COLO668 (cell line): ENCODE data around the gene CDIP1.

ENCODE experiments used
- DNase-seq: peaks from one replicate; lab custom pipeline; 2025; ENCODE audit not compliant: unreplicated experiment; lab: John Stamatoyannopoulos, UW

The CDIP1 gene

GRCh38 chr16:4515611-4516233 lies 22.9 kb downstream of the CDIP1 start:
- DNase-seq: no peak

DNA sequence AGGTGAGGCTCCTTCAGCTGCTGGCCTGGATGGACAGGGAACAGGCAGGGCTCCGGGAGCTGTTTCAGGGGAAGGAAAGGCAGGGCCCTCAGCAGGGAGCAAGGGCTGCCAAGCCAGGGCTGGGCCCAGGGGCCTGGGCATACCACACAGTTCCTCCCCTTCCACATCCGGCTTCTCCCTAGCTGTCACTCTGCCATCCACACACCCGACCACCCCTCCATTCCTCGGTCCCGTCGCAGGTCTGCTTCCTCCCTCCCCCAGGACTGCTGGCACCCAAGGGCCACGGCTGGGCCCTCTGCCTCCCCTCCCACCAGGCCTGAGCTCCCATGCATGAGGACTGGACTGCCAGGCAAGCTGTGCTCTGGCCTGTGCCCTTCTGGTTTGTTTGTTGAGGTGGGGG lies 24.0 kb downstream of the CDIP1 start:
- DNase-seq: no peak

DNA sequence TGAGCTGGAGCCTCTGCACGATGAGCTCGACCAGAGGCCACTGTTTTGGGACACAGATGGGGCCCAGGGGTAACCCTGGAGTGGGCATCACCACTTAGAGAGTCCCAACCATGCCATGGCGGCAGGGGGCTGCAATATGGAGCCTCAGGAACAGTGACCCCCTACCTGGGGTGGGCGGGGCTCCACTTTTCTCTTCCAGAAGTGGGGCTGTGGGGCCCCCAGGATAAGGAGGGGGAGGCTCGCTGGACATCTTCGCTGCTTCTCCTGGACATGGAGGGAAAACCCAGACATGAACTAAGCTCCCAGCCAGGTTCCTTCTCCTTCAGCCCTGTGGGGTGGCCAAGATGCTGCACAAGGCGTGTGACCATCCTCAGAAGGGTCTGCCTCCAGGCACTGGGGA lies 24.7 kb downstream of the CDIP1 start:
- no peak for DNase-seq

DNA sequence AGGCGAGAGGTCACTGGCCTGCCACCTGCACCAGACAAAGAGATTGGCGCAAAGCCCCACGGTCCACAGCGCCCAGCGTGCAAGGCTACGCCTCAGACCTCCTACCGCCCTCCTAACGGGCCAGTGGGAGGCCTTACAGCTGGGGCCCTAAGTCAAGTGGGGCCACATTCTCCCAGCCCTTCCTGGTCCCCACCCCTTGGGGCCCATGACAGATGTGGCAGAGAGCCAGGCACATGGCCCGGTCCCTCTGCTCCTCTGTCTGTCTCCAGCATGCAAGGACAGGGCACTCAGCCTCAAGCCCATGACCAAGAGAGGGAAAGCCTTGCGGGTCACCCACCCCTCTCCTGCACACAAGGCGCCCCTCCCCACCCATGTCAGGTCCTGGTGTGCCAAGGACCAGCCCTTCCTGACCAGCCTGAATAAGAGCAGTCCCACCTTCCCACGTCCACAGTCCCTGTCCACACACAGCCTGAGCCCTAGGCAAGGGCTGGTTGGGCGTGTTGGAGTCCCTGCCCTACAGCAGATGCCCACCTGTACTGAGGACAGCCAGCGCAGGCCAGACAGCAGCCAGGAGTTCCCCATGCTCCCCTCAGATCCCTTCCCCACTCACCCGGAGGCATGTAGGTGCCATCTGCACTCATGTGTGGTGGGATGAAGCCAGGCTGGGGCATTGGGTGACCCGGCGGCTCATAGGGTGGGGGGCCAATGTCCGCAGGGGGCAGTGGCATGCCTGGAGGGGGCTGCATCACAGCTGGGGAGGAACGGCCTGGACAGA lies 25.3 kb downstream of the CDIP1 start:
- no peak for DNase-seq

GRCh38 chr16:4512473-4512872 lies 26.1 kb downstream of the CDIP1 start:
- no peak for DNase-seq

DNA sequence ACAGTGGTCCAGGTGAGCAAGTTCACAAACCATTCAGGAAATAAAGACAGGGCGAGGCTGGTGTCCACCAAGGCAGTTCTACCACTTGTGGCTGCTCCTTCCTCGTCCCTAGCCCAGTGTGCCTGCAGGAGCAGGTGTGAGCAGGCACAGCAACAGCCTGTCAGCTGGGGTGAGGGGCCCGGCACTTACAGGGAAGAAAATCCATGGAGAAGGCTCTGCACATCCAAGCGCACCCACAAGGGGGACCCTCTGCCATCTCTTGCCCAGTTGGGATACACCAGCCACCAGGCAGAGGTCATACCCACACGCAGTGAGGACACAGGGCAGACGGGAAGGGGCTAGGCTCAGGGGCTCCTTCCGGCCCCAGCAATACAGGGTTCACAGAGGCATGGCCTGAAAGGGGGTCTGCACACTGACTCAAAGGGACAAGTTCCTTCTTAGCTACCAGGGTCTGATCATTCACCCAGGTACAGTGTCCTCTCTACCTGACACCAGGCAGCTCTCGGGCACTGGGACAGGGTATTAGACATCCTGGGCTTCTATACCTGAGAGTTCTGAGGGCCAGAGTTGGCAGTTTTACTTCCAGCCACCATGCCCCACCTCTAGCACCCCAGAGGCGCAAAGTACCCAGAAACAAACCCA lies 27.0 kb downstream of the CDIP1 start:
- peak; percentile 55 for DNase-seq

GRCh38 chr16:4510747-4511426 lies 27.7 kb downstream of the CDIP1 start:
- no peak for DNase-seq

DNA sequence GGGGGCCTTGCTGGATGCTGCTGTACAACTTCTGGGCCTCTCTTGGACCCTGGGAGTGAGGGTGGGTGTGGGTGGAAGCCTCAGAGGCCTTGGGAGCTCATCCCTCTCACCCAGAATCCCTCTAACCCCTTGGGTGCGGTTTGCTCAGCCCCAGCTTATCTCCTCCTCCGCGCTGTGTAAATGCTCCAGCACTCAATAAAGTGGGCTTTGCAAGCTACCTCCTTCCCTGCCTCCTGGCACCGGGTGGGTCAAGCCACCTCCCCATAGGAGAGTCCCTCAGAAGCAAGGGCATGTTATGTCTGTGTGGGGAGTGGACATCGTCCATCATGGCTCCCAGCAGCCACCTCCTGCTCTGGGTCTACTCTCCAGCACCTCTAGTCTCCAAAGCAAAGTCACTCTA lies 28.4 kb downstream of the CDIP1 start:
- no peak for DNase-seq

GRCh38 chr16:4509420-4509819 lies 29.2 kb downstream of the CDIP1 start:
- no peak for DNase-seq

DNA sequence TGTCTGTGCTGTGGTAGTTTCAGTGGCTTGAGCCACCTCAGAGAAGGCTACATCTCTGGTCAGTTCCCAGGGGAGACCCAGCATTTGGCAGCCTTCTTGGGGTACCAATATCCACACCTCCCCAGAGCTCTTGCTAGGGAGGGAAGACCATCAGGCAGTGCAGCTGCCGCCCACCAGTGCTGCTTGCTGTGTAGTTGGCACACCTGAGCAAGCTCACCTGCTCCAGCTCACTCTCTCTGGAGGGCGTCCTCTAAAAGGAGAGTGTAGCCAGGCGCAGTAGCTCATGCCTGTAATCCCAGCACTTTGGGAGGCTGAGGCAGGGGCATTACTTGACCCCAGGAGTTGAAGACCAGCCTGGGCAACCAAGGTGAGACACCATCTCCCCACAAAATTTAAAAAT lies 29.8 kb downstream of the CDIP1 start:
- no peak for DNase-seq

DNA sequence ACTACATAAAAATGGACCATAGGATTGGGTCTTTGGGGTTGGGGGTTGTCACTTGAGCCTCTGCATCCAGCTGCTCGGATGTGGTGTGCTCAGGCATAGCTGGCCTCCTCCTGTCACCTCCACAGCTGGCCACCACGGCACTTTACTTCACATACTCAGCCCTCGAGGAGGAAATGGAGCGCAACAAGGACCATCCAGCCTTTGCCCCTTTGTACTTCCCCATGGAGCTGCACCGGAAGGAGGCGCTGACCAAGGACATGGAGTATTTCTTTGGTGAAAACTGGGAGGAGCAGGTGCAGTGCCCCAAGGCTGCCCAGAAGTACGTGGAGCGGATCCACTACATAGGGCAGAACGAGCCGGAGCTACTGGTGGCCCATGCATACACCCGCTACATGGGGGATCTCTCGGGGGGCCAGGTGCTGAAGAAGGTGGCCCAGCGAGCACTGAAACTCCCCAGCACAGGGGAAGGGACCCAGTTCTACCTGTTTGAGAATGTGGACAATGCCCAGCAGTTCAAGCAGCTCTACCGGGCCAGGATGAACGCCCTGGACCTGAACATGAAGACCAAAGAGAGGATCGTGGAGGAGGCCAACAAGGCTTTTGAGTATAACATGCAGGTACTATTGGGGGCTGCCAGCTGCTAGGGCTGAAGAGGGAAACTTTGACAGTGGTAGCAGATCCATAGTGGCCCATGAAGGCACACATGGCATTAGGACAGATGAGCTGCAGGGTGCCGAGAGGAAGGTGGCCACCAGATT lies 30.8 kb downstream of the CDIP1 start:
- no peak for DNase-seq

- peak; percentile 43 for DNase-seq
Observed at GRCh38 chr16:4506450-4506849, 32.1 kb downstream of the CDIP1 start.

DNA sequence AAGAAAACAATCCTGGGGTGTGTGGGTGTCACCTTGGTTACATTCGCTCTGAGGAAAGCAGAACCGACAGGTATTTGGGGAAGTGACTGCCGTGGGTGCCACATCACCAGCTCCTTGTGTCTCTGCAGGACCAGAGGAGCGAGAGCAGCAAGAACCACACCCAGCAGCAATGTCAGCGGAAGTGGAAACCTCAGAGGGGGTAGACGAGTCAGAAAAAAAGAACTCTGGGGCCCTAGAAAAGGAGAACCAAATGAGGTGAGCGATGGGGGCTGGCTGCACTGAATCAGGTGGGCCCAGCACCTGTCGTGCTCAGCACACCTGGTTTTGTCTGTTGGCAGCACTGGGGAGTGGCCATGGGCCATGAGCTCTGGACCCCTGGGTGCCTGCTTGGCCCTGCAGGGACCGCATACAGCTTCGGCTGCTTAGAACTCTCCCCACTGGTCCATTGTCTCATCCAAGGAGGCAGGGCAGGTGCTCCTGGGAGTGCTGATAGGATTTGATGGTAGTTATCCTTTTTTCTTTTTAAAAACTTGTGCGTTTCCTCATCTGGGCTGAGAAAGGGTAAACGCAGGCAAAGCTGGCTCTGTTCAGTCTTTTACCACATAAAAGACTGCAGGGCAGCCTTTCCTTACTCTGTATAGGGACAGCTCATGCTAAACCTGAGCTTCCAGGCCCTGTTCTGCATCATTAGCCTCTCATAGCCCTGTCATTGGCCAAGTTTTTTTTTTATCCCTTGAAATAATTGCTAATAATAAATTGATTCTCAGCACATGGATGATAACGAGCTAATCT lies 33.0 kb downstream of the CDIP1 start:
- DNase-seq: no peak

DNA sequence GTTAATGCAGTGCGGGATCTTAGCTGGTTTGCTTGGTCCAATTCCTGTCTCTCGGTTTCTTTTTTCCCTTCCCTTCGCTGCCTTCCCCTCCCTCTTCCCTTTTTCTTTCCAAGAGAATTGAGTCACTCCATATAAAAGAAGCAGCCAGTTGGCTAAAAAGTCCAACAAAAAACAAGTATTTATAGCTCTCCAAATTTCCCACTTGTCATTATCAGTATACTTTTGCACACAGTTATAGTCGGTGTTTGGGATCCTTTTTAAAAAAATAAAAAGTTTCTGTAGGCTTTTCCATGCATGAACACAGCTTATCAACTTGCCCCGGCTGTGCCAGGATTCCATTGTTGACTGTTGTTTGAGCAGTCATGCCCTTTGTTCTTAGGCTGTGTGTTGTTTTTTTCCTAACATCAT lies 37.5 kb downstream of the CDIP1 start:
- no peak for DNase-seq

DNA sequence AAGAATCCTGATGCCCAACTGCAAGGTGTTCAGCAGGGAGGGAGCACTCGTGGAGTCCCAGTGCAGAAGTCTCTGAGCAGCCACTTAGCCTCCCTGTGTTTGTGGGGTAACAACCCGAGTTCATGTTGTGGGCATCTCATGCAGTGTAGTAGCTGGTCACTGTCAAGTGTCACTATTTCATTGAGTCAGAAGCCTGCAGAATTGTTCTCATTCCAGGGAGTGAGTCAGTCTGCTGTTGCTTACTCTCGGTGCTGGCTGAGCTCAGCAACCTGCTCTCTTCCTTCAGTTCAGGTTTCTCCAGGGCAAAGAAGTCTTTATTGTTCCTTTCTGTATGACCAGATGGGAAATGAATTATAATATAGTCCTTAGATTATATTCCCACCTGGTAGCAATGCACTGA lies 38.3 kb downstream of the CDIP1 start:
- no peak for DNase-seq

- no peak for DNase-seq
Observed at GRCh38 chr16:4499196-4499555, 39.4 kb downstream of the CDIP1 start.

GRCh38 chr16:4498546-4499195 lies 39.9 kb downstream of the CDIP1 start:
- DNase-seq: no peak

DNA sequence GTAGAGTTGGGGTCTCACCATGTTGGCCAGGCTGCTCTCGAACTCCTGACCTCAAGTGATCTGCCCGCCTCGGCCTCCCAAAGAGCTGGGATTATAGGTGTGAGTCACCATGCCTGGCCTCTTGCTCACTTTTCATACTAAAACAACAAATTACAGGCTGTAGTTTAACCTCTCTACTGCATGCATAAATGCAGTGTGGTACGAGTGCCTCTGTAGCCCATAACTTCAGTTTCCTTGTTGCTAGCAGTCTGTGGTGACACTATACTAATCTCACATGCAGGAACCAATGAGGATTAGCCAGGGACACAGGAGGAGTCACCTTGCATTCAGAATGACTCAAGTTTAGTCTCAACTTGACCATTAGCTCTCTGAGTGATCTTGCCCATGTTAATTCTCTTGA lies 42.3 kb downstream of the CDIP1 start:
- DNase-seq: no peak

- no peak for DNase-seq
Observed at GRCh38 chr16:4495766-4496165, 42.8 kb downstream of the CDIP1 start.
